Small intestine (tissue), 7 donors: ENCODE results near the gene ERC2. TPM values are rescaled to one million over a fixed set of nuclear protein-coding genes. Genes with fewer than 3 reads are reported as not detected.

Experiments used
- DNase-seq, 2 donors: peaks; one replicate each; pipeline versions ENCODE4 v3.0.0 to v3.0.0-alpha.2; 2013
- FAIRE-seq: peaks from 2 replicates; lab custom pipeline; 2012; peaks lifted over from hg19 to GRCh38; lab: Jason Lieb, UNC
- H3K27ac ChIP-seq, 3 donors: one replicate each; pipeline ENCODE4 v1.5.1; 2013; ENCODE audit warnings: low read length in 2 of 3, mild to moderate bottlenecking in 2 of 3, control low read depth in 1 of 3, inconsistent platforms in 1 of 3, low read depth in 1 of 3, moderate library complexity in 1 of 3
- H3K27me3 ChIP-seq, 3 donors: one replicate each; pipeline ENCODE4 v1.6.1; 2013; ENCODE audit warnings: low read length in 3 of 3, inconsistent platforms in 1 of 3; ENCODE audit not compliant: control insufficient read depth in 3 of 3, insufficient read depth in 3 of 3
- H3K36me3 ChIP-seq, 3 donors: one replicate each; pipeline ENCODE4 v1.6.1; 2013; ENCODE audit warnings: low read length in 3 of 3, inconsistent platforms in 1 of 3, low read depth in 1 of 3, mild to moderate bottlenecking in 1 of 3, moderate library complexity in 1 of 3; ENCODE audit not compliant: control insufficient read depth in 3 of 3, insufficient read depth in 2 of 3
- H3K4me1 ChIP-seq, 3 donors: one replicate each; pipeline ENCODE4 v1.6.1; 2013; ENCODE audit warnings: low read length in 2 of 3, inconsistent platforms in 1 of 3, low read depth in 1 of 3, mild to moderate bottlenecking in 1 of 3, moderate library complexity in 1 of 3; ENCODE audit not compliant: control insufficient read depth in 3 of 3, insufficient read depth in 2 of 3
- H3K4me3 ChIP-seq, 3 donors: one replicate each; pipeline ENCODE4 v1.5.1; 2013; ENCODE audit warnings: low read length in 3 of 3, control low read depth in 1 of 3, inconsistent platforms in 1 of 3, low read depth in 1 of 3, mild to moderate bottlenecking in 1 of 3, moderate library complexity in 1 of 3
- H3K9me3 ChIP-seq, 2 donors: one replicate each; pipeline ENCODE4 v1.6.1; 2013; ENCODE audit warnings: low read depth in 1 of 2, low read length in 1 of 2; ENCODE audit not compliant: control insufficient read depth in 2 of 2, insufficient read depth in 1 of 2
- WGBS, 3 donors: extraction: QIAGEN DNeasy Blood & Tissue Kit; methylation state at CpG; one replicate each; pipeline ENCODE4 v1.1.7; 2013; 5-methylcytosine and 5-hydroxymethylcytosine counted together
- polyA plus RNA-seq, 4 donors: library from polyadenylated mRNA; stranded (reverse) in 3 of 4; unstranded in 1 of 4; fragments of 200-250 nt in 3 of 4; fragments of 120-200 nt in 1 of 4; gene quantifications; one replicate each; pipeline versions ENCODE4 v1.2.1 to v1.2.3, GENCODE V29; 2013
- donor health status: healthy with polysubstance abuse.
- donor health status: control.
- donor health status: control.
- donor health status: Bipolar disorder and iron deficiency.
- donor health status: healthy.

ERC2 gene
- polyA plus RNA-seq, 4 donors: 0.73 to 2.0 TPM; not detected in 2

- FAIRE-seq: no peak
- H3K27ac ChIP-seq: no peak overlapping the region
These were observed 941.8 kb downstream of the ERC2 start for GRCh38 chr3:55526332-55527030.

GRCh38 chr3:55525436-55525835, 942.8 kb downstream of the ERC2 start:
- DNase-seq: no peak
- no peak overlapping the region for H3K27ac ChIP-seq
- 74 to 82% (median 78%) methylated on average over 3 of the region's 3 CpGs for WGBS, 3 donors
- H3K4me3 ChIP-seq: no peak overlapping the region
- H3K27me3 ChIP-seq: no peaks in the 10 kb centered on the region
- FAIRE-seq: no peak
- peaks cover 0 to 19% (median 0%) of the 10 kb centered on the region in 3 donors for H3K4me1 ChIP-seq
- H3K9me3 ChIP-seq: no peaks in the 10 kb centered on the region
- H3K36me3 ChIP-seq: no peaks in the 10 kb centered on the region

More at GRCh38 chr3:55526332-55527030, 941.8 kb downstream of the ERC2 start:
- Histone ChIP-seq H3K9me3 (no peaks in the 10 kb centered on the region), H3K4me3 (no peak overlapping the region), H3K27me3 (no peaks in the 10 kb centered on the region), H3K4me1 (peaks cover 0 to 19% (median 0%) of the 10 kb centered on the region in 3 donors), H3K36me3 (no peaks in the 10 kb centered on the region)
- peak in 1 of 2 donors; percentile 37 for DNase-seq
- WGBS, 3 donors: 69 to 77% (median 69%) methylated on average over 10 of the region's 10 CpGs

- Histone ChIP-seq H3K27ac (no peak overlapping the region), H3K9me3 (no peaks in the 10 kb centered on the region), H3K4me1 (peaks cover 0 to 19% (median 0%) of the 10 kb centered on the region in 3 donors), H3K36me3 (no peaks in the 10 kb centered on the region), H3K4me3 (no peak overlapping the region), H3K27me3 (no peaks in the 10 kb centered on the region)
- no peak for DNase-seq
- no peak for FAIRE-seq
- WGBS, 3 donors: 85 to 92% (median 89%) methylated on average over 4 of the region's 4 CpGs
These were observed 943.6 kb downstream of the ERC2 start for GRCh38 chr3:55524565-55525244.

- FAIRE-seq (no peak), DNase-seq (no peak)
- H3K27ac ChIP-seq: no peak overlapping the region
- 76 to 84% (median 83%) methylated on average over 2 of the region's 2 CpGs for WGBS, 3 donors
- peaks cover 0 to 19% (median 0%) of the 10 kb centered on the region in 3 donors for H3K4me1 ChIP-seq
- no peaks in the 10 kb centered on the region for H3K9me3 ChIP-seq
- no peaks in the 10 kb centered on the region for H3K27me3 ChIP-seq
- H3K4me3 ChIP-seq: no peak overlapping the region
- H3K36me3 ChIP-seq: no peaks in the 10 kb centered on the region
These were observed 944.8 kb downstream of the ERC2 start for GRCh38 chr3:55523471-55523870.

- H3K36me3 ChIP-seq: no peaks in the 10 kb centered on the region
- 51 to 75% (median 58%) methylated on average over 6 of the region's 6 CpGs for WGBS, 3 donors
- no peaks in the 10 kb centered on the region for H3K9me3 ChIP-seq
- H3K4me1 ChIP-seq: peaks cover 0 to 7% (median 0%) of the 10 kb centered on the region in 3 donors
- no peak overlapping the region for H3K4me3 ChIP-seq
- DNase-seq (no peak), FAIRE-seq (no peak)
- no peaks in the 10 kb centered on the region for H3K27me3 ChIP-seq
- no peak overlapping the region for H3K27ac ChIP-seq
These were observed 946.4 kb downstream of the ERC2 start for GRCh38 chr3:55521738-55522421.

GRCh38 chr3:55521064-55521737, 947.1 kb downstream of the ERC2 start:
- DNase-seq (no peak), FAIRE-seq (no peak)
- Histone ChIP-seq H3K4me1 (peaks cover 0 to under 1% (median 0%) of the 10 kb centered on the region in 3 donors), H3K27ac (no peak overlapping the region), H3K36me3 (no peaks in the 10 kb centered on the region), H3K9me3 (no peaks in the 10 kb centered on the region), H3K27me3 (no peaks in the 10 kb centered on the region), H3K4me3 (no peak overlapping the region)
- WGBS, 3 donors: 71 to 77% (median 76%) methylated on average over 9 of the region's 9 CpGs

GRCh38 chr3:55519019-55519418, 949.2 kb downstream of the ERC2 start:
- H3K27me3 ChIP-seq: peaks cover 0 to 4% (median 0%) of the 10 kb centered on the region in 3 donors
- DNase-seq: no peak
- no peak overlapping the region for H3K27ac ChIP-seq
- no peaks in the 10 kb centered on the region for H3K9me3 ChIP-seq
- no peak overlapping the region for H3K4me3 ChIP-seq
- no peak for FAIRE-seq
- H3K36me3 ChIP-seq: no peaks in the 10 kb centered on the region
- no peaks in the 10 kb centered on the region for H3K4me1 ChIP-seq
- whole genome bisulfite sequencing, 3 donors: 58 to 89% (median 80%) methylated on average over 3 of the region's 3 CpGs

GRCh38 chr3:55518451-55518850, 949.8 kb downstream of the ERC2 start:
- 60 to 73% (median 64%) methylated on average over 6 of the region's 6 CpGs for WGBS, 3 donors

More at GRCh38 chr3:55518451-55518850, 949.8 kb downstream of the ERC2 start:
- FAIRE-seq: no peak
- Histone ChIP-seq H3K36me3 (no peaks in the 10 kb centered on the region), H3K27ac (no peak overlapping the region), H3K4me3 (no peak overlapping the region), H3K4me1 (no peaks in the 10 kb centered on the region), H3K27me3 (peaks cover 0 to 4% (median 0%) of the 10 kb centered on the region in 3 donors), H3K9me3 (no peaks in the 10 kb centered on the region)
- no peak for DNase-seq
